IMR-90 (cell line): ENCODE results near the gene GNRH2. TPM values are rescaled to one million over a fixed set of nuclear protein-coding genes. Genes with fewer than 3 reads are reported as not detected.

Experiments used
- ATAC-seq: fragments of 200-7000 bp; cut with Tn5 transposase; 2 replicates; pipeline ENCODE4 v1.9.1; 2020; ENCODE audit warnings: low read depth, mild to moderate bottlenecking, moderate library complexity
- BruUV-seq: library from RNA; stranded (reverse); fragments of 400-500 nt; replicated peaks from 2 replicates; lab custom pipeline; 2021; lab: Mats Ljungman, UMichigan
- CTCF ChIA-PET: fragments of 300-600 bp; formaldehyde crosslinking; extraction: SDS; loops from one replicate; lab custom pipeline; 2021; ENCODE audit warnings: antibody characterized with exemption; lab: Yijun Ruan, JAX
- POLR2A ChIA-PET: fragments of 300-600 bp; sonication (Branson Sonifier 250); formaldehyde crosslinking; loops from one replicate; lab custom pipeline; 2022; ENCODE audit warnings: antibody characterized with exemption; ENCODE audit not compliant: unreplicated experiment; lab: Charles Lee
- DNase-seq: peaks from one replicate; pipeline ENCODE4 v3.0.0; 2013
- H2AFZ ChIP-seq: replicated peaks from 2 replicates; pipeline ENCODE3; 2013; ENCODE audit warnings: low read length, mild to moderate bottlenecking; ENCODE audit not compliant: poor library complexity
- H2AK5ac ChIP-seq: 2 replicates; pipeline ENCODE4 v1.6.1; 2013; ENCODE audit warnings: low read depth, low read length, inconsistent platforms
- H2AK9ac ChIP-seq: replicated peaks from 2 replicates; pipeline ENCODE3; 2013; ENCODE audit warnings: mild to moderate bottlenecking, low read depth, low read length, moderate library complexity; ENCODE audit not compliant: poor library complexity
- H2BK120ac ChIP-seq: 2 replicates; pipeline ENCODE4 v1.6.1; 2013; ENCODE audit warnings: low read depth, low read length, inconsistent platforms
- H2BK15ac ChIP-seq: 3 replicates; pipeline ENCODE4 v1.6.1; 2013; ENCODE audit warnings: low read depth, low read length, inconsistent platforms
- H2BK20ac ChIP-seq: 2 replicates; pipeline ENCODE4 v1.6.1; 2013; ENCODE audit warnings: low read depth, mild to moderate bottlenecking, inconsistent platforms, low read length, moderate library complexity
- H2BK5ac ChIP-seq: 2 replicates; pipeline ENCODE4 v1.6.1; 2013; ENCODE audit warnings: mild to moderate bottlenecking, low read depth, low read length, inconsistent platforms; ENCODE audit not compliant: poor library complexity, severe bottlenecking
- H3K14ac ChIP-seq: replicated peaks from 2 replicates; pipeline ENCODE4 v1.6.1; 2013; ENCODE audit warnings: low read depth, low read length, inconsistent platforms
- H3K18ac ChIP-seq: 2 replicates; pipeline ENCODE4 v1.6.1; 2013; ENCODE audit warnings: low read depth, low read length, control low read depth
- H3K23ac ChIP-seq: 2 replicates; pipeline ENCODE4 v1.6.1; 2013; ENCODE audit warnings: low read depth, low read length, inconsistent platforms
- H3K27ac ChIP-seq: 2 replicates; pipeline ENCODE4 v1.5.1; 2013; ENCODE audit warnings: mild to moderate bottlenecking, control low read depth, low read length; ENCODE audit not compliant: insufficient read depth
- H3K27me3 ChIP-seq: 2 replicates; pipeline ENCODE4 v1.6.1; 2013; ENCODE audit warnings: low read length; ENCODE audit not compliant: control insufficient read depth, insufficient read depth
- H3K36me3 ChIP-seq: 2 replicates; pipeline ENCODE4 v1.6.1; 2013; ENCODE audit warnings: low read length, mixed read lengths; ENCODE audit not compliant: control insufficient read depth, insufficient read depth
- H3K4ac ChIP-seq: 2 replicates; pipeline ENCODE4 v1.6.1; 2013; ENCODE audit warnings: low read depth, low read length, inconsistent platforms
- H3K4me1 ChIP-seq: 2 replicates; pipeline ENCODE4 v1.6.1; 2013; ENCODE audit warnings: low read length, mixed read lengths; ENCODE audit not compliant: control insufficient read depth, insufficient read depth
- H3K4me2 ChIP-seq: 2 replicates; pipeline ENCODE4 v1.6.1; 2013; ENCODE audit warnings: low read depth, mild to moderate bottlenecking, control low read depth, low read length, moderate library complexity
- H3K4me3 ChIP-seq: 2 replicates; pipeline ENCODE4 v1.5.1; 2013; ENCODE audit warnings: low read depth, mild to moderate bottlenecking, control low read depth, low read length, moderate library complexity; ENCODE audit not compliant: insufficient read depth
- H3K56ac ChIP-seq: 2 replicates; pipeline ENCODE4 v1.6.1; 2013; ENCODE audit warnings: low read length, inconsistent platforms; ENCODE audit not compliant: insufficient read depth; ENCODE audit errors: extremely low read depth
- H3K79me1 ChIP-seq, 2 experiments: 2 replicates each; pipeline ENCODE4 v1.6.1; 2013; ENCODE audit warnings: low read length in 2 of 2, inconsistent platforms in 1 of 2, low read depth in 1 of 2
- H3K9ac ChIP-seq: 2 replicates; pipeline ENCODE4 v1.6.1; 2013; ENCODE audit warnings: low read depth, low read length, control low read depth
- H3K9me1 ChIP-seq: 2 replicates; pipeline ENCODE4 v1.6.1; 2013; ENCODE audit warnings: low read length, inconsistent platforms; ENCODE audit not compliant: insufficient read depth
- H3K9me3 ChIP-seq: 2 replicates; pipeline ENCODE4 v1.6.1; 2013; ENCODE audit warnings: low read length; ENCODE audit not compliant: control insufficient read depth, insufficient read depth
- H4K20me1 ChIP-seq: 2 replicates; pipeline ENCODE4 v1.6.1; 2013; ENCODE audit warnings: low read length, inconsistent platforms; ENCODE audit not compliant: insufficient read depth
- H4K5ac ChIP-seq: 2 replicates; pipeline ENCODE4 v1.6.1; 2013; ENCODE audit warnings: mild to moderate bottlenecking, low read depth, low read length, control low read depth
- H4K8ac ChIP-seq, 2 experiments: 2 replicates each; pipeline ENCODE4 v1.6.1; 2013; ENCODE audit warnings: low read depth in 2 of 2, low read length in 2 of 2, control low read depth in 1 of 2, inconsistent platforms in 1 of 2
- H4K91ac ChIP-seq: 2 replicates; pipeline ENCODE4 v1.6.1; 2013; ENCODE audit warnings: low read depth, low read length, inconsistent platforms; ENCODE audit not compliant: insufficient read depth
- BHLHE40 ChIP-seq: fragments of 150-350 bp; IDR thresholded peaks from 2 replicates; pipeline ENCODE4 v1.6.1; 2016; ENCODE audit warnings: mild to moderate bottlenecking, low read depth, low read length
- MAZ ChIP-seq: IDR thresholded peaks from 2 replicates; pipeline ENCODE4 v1.6.1; 2012; ENCODE audit warnings: low read depth, mild to moderate bottlenecking, low read length, improper control_type of control experiment, moderate library complexity, borderline replicate concordance
- MXI1 ChIP-seq: IDR thresholded peaks from 2 replicates; pipeline ENCODE4 v1.6.1; 2012; ENCODE audit warnings: low read depth, mild to moderate bottlenecking, low read length, moderate library complexity, borderline replicate concordance
- POLR2A ChIP-seq: IDR thresholded peaks from 2 replicates; pipeline ENCODE4 v1.6.1; 2012; ENCODE audit warnings: mild to moderate bottlenecking, low read depth, low read length
- WGBS, 2 experiments: methylation state at CpG; one replicate each; pipeline versions ENCODE4 v1.1.5 to v1.1.7; 2013; ENCODE audit warnings: missing lambda C conversion rate in 2 of 2; ENCODE audit not compliant: insufficient read length in 1 of 2; ENCODE audit errors: extremely low coverage in 2 of 2; 5-methylcytosine and 5-hydroxymethylcytosine counted together
- dilution Hi-C: fragments of 300-500 bp; cut with HindIII; formaldehyde crosslinking; loops from one replicate; pipeline ENCODE4 v1.14.3; 2018; ENCODE audit warnings: low sequenced_read_pairs; ENCODE audit not compliant: unreplicated experiment
- in situ Hi-C: fragments of 300-500 bp; cut with MboI; formaldehyde crosslinking; loops from 3 replicates; pipeline ENCODE4 v1.14.3; 2019; ENCODE audit warnings: low sequenced_read_pairs, inconsistent platforms, mixed read lengths
- intact Hi-C: fragments of 100-400 bp; cut with micrococcal nuclease; formaldehyde crosslinking; loops from 2 replicates; pipeline ENCODE4 v1.10.0; 2022
- polyA plus RNA-seq, 3 experiments: library from polyadenylated mRNA; depleted of rRNA; stranded (reverse); fragments of >200 nt; gene quantifications; 2 replicates each; pipeline ENCODE4 v1.2.3, GENCODE V29; 2012; ENCODE audit warnings: low replicate concordance in 1 of 3
- total RNA-seq: library from RNA; depleted of rRNA; stranded (reverse); fragments of >200 nt; gene quantifications from 2 replicates; pipeline ENCODE4 v1.2.3, GENCODE V29; 2012

GNRH2 gene
- total and polyA plus RNA-seq, 2 of the 4 experiments (the other 2 are of a cell fraction): 0.18 to 0.21 TPM

- H3K9me3 ChIP-seq: no peaks in the 10 kb centered on the region; the same call in 1 of the 2 replicates
- H3K18ac ChIP-seq: no peak overlapping the region
- H3K23ac ChIP-seq: 0 out of 2 replicates have a peak overlapping the region, but pooled peaks have one; percentile 27
- H4K8ac ChIP-seq: no peak overlapping the region
- dilution Hi-C loops (no loop called here), in situ Hi-C loops (no loop called here), intact Hi-C loops (no loop called here)
- H3K56ac ChIP-seq: no peak overlapping the region
- no peak overlapping the region for H4K5ac ChIP-seq
- H3K4ac ChIP-seq: no peak overlapping the region
- H3K27me3 ChIP-seq: peaks cover 55% of the 10 kb centered on the region
- DNase-seq (peak; percentile 18), ATAC-seq (peak; percentile 56)
- no peak overlapping the region for H2BK15ac ChIP-seq
- TF ChIP-seq MAZ (no peak), POLR2A (no peak), MXI1 (no peak), BHLHE40 (no peak; the same call in 1 of the 2 replicates)
- H3K14ac ChIP-seq: no peak overlapping the region
- H3K27ac ChIP-seq: no peak overlapping the region
- CTCF ChIA-PET: no interaction called here
- H2BK5ac ChIP-seq: no peak overlapping the region
- no peak overlapping the region for H3K4me2 ChIP-seq
- no peak overlapping the region for H3K4me3 ChIP-seq
- H2AK5ac ChIP-seq: no peak overlapping the region
- no peaks in the 10 kb centered on the region; the same call in 1 of the 2 replicates for H3K4me1 ChIP-seq
- no TSS peak for BruUV-seq
- no peaks in the 10 kb centered on the region for H4K20me1 ChIP-seq
- no peak overlapping the region for H2AK9ac ChIP-seq
- no peak overlapping the region for H4K91ac ChIP-seq
- H3K9me1 ChIP-seq: peaks cover 2% of the 10 kb centered on the region; the same call in 1 of the 2 replicates
- H2BK20ac ChIP-seq: no peak overlapping the region
- no peak overlapping the region for H3K9ac ChIP-seq
- POLR2A ChIA-PET: no interaction called here
- H2AFZ ChIP-seq: no peak overlapping the region
- H3K36me3 ChIP-seq: no peaks in the 10 kb centered on the region
- H2BK120ac ChIP-seq: no peak overlapping the region
- H3K79me1 ChIP-seq: no peaks in the 10 kb centered on the region
- WGBS, 2 experiments: no CpG with 5 or more reads among the region's 6 CpGs
These were observed 37.5 kb downstream of the GNRH2 start for GRCh38 chr20:3080939-3081388.
